ENCODE data around the gene HBM.
"Not testable (repeated sequence)": the region's sequence is repeated elsewhere in the genome, so short reads cannot be mapped to it uniquely, and the experiment has no call there.

The HBM gene

DNA sequence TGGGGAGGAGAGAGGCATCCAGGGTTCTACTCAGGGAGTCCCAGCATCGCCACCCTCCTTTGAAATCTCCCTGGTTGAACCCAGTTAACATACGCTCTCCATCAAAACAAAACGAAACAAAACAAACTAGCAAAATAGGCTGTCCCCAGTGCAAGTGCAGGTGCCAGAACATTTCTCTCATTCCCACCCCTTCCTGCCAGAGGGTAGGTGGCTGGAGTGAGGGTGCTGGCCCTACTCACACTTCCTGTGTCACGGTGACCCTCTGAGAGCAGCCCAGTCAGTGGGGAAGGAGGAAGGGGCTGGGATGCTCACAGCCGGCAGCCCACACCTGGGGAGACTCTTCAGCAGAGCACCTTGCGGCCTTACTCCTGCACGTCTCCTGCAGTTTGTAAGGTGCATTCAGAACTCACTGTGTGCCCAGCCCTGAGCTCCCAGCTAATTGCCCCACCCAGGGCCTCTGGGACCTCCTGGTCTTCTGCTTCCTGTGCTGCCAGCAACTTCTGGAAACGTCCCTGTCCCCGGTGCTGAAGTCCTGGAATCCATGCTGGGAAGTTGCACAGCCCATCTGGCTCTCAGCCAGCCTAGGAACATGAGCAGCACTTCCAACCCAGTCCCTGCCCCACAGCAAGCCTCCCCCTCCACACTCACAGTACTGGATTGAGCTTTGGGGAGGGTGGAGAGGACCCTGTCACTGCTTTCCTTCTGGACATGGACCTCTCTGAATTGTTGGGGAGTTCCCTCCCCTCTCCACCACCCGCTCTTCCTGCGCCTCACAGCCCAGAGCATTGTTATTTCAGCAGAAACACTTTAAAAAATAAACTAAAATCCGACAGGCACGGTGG is 8.4 kb downstream of the HBM start:
- H3K4me3 ChIP-seq (ENCODE audit: low read depth, low read length); DNase-seq (ENCODE audit: low read depth): not testable (repeated sequence)

GRCh38 chr16:175011-175949 is 9.5 kb downstream of the HBM start:
- H3K4me3 ChIP-seq (ENCODE audit: low read depth, low read length) = no peak overlapping the region
- TF ChIP-seq, protein P1, sequence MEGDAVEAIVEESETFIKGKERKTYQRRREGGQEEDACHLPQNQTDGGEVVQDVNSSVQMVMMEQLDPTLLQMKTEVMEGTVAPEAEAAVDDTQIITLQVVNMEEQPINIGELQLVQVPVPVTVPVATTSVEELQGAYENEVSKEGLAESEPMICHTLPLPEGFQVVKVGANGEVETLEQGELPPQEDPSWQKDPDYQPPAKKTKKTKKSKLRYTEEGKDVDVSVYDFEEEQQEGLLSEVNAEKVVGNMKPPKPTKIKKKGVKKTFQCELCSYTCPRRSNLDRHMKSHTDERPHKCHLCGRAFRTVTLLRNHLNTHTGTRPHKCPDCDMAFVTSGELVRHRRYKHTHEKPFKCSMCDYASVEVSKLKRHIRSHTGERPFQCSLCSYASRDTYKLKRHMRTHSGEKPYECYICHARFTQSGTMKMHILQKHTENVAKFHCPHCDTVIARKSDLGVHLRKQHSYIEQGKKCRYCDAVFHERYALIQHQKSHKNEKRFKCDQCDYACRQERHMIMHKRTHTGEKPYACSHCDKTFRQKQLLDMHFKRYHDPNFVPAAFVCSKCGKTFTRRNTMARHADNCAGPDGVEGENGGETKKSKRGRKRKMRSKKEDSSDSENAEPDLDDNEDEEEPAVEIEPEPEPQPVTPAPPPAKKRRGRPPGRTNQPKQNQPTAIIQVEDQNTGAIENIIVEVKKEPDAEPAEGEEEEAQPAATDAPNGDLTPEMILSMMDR (IDR thresholded peaks at IDR 0.05; ENCODE audit: insufficient read depth, low read depth, low read length, missing control alignments) = no peak
- DNase-seq (ENCODE audit: low read depth) = no peak

DNA sequence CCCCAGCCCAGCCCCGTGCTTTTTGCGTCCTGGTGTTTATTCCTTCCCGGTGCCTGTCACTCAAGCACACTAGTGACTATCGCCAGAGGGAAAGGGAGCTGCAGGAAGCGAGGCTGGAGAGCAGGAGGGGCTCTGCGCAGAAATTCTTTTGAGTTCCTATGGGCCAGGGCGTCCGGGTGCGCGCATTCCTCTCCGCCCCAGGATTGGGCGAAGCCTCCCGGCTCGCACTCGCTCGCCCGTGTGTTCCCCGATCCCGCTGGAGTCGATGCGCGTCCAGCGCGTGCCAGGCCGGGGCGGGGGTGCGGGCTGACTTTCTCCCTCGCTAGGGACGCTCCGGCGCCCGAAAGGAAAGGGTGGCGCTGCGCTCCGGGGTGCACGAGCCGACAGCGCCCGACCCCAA is 10.2 kb downstream of the HBM start:
- not testable (repeated sequence) for DNase-seq (ENCODE audit: low read depth); H3K4me3 ChIP-seq (ENCODE audit: low read depth, low read length)

DNA sequence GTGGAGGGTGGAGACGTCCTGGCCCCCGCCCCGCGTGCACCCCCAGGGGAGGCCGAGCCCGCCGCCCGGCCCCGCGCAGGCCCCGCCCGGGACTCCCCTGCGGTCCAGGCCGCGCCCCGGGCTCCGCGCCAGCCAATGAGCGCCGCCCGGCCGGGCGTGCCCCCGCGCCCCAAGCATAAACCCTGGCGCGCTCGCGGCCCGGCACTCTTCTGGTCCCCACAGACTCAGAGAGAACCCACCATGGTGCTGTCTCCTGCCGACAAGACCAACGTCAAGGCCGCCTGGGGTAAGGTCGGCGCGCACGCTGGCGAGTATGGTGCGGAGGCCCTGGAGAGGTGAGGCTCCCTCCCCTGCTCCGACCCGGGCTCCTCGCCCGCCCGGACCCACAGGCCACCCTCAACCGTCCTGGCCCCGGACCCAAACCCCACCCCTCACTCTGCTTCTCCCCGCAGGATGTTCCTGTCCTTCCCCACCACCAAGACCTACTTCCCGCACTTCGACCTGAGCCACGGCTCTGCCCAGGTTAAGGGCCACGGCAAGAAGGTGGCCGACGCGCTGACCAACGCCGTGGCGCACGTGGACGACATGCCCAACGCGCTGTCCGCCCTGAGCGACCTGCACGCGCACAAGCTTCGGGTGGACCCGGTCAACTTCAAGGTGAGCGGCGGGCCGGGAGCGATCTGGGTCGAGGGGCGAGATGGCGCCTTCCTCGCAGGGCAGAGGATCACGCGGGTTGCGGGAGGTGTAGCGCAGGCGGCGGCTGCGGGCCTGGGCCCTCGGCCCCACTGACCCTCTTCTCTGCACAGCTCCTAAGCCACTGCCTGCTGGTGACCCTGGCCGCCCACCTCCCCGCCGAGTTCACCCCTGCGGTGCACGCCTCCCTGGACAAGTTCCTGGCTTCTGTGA is 11.0 kb downstream of the HBM start, which contains the start of gene HBA1:
Gene HBA1, plus strand, starts transcription at position 204 of the 906 bp plus-strand sequence. Its CDS starts 37 bp downstream, at position 241.
- H3K4me3 ChIP-seq (ENCODE audit: low read depth, low read length); DNase-seq (ENCODE audit: low read depth): not testable (repeated sequence)

- DNase-seq (ENCODE audit: low read depth) = no peak
- TF ChIP-seq, protein P1 (IDR thresholded peaks at IDR 0.05; ENCODE audit: insufficient read depth, low read depth, low read length, missing control alignments) = no peak
- no peak overlapping the region for H3K4me3 ChIP-seq (ENCODE audit: low read depth, low read length)
Observed at GRCh38 chr16:177394-177822, 11.6 kb downstream of the HBM start.

- H3K4me3 ChIP-seq (ENCODE audit: low read depth, low read length) = no peak overlapping the region
- no peak for DNase-seq (ENCODE audit: low read depth)
Observed at GRCh38 chr16:177981-178667, 12.3 kb downstream of the HBM start.

GRCh38 chr16:178668-179015 is 12.9 kb downstream of the HBM start:
- no peak for DNase-seq (ENCODE audit: low read depth)
- TF ChIP-seq, protein P1 (IDR thresholded peaks at IDR 0.05; ENCODE audit: insufficient read depth, low read depth, low read length, missing control alignments) = no peak
- no peak overlapping the region for H3K4me3 ChIP-seq (ENCODE audit: low read depth, low read length)

More at GRCh38 chr16:177981-178667, 12.3 kb downstream of the HBM start:
- TF ChIP-seq, protein P1 (IDR thresholded peaks at IDR 0.05; ENCODE audit: insufficient read depth, low read depth, low read length, missing control alignments) = no peak

Data from GM12865 (cell line).